GF-D8 (cell line): Measurements from ENCODE around the gene CLCN3.
"Not testable (repeated sequence)": the region's sequence is repeated elsewhere in the genome, so short reads cannot be mapped to it uniquely, and the experiment has no call there.

Experiments used
- DNase-seq: peaks from one replicate; lab custom pipeline; 2025; lab: John Stamatoyannopoulos, UW

Gene CLCN3

GRCh38 chr4:169618286-169618685 lies 2.1 kb upstream of the CLCN3 start:
- DNase-seq, result no peak

- no peak for DNase-seq
These were observed 1.4 kb upstream of the CLCN3 start for GRCh38 chr4:169618986-169619385.

GRCh38 chr4:169619518-169619957 lies 840 bp upstream of the CLCN3 start:
- no peak for DNase-seq

GRCh38 chr4:169620880-169621248 lies 486 bp downstream of the CLCN3 start:
- no peak for DNase-seq

- DNase-seq, result peak; percentile 83
These were observed 1.5 kb downstream of the CLCN3 start for GRCh38 chr4:169621731-169622492.

GRCh38 chr4:169622566-169622965 lies 2.2 kb downstream of the CLCN3 start:
- no peak for DNase-seq

- not testable (repeated sequence) for DNase-seq
These were observed 3.6 kb downstream of the CLCN3 start for GRCh38 chr4:169624012-169624411.

GRCh38 chr4:169625886-169626285 lies 5.5 kb downstream of the CLCN3 start:
- DNase-seq, result no peak

- no peak for DNase-seq
These were observed 6.2 kb downstream of the CLCN3 start for GRCh38 chr4:169626331-169627282.

GRCh38 chr4:169627307-169627706 lies 6.9 kb downstream of the CLCN3 start:
- no peak for DNase-seq

GRCh38 chr4:169628579-169628978 lies 8.2 kb downstream of the CLCN3 start:
- DNase-seq, result no peak

GRCh38 chr4:169630069-169630468 lies 9.7 kb downstream of the CLCN3 start:
- no peak for DNase-seq

- DNase-seq, result no peak
These were observed 12.5 kb downstream of the CLCN3 start for GRCh38 chr4:169632896-169633295.

- no peak for DNase-seq
These were observed 14.6 kb downstream of the CLCN3 start for GRCh38 chr4:169634975-169635374.

- DNase-seq, result no peak
These were observed 20.0 kb downstream of the CLCN3 start for GRCh38 chr4:169640261-169640870.

- DNase-seq, result no peak
These were observed 24.4 kb downstream of the CLCN3 start for GRCh38 chr4:169644802-169645201.

- DNase-seq, result no peak
These were observed 25.2 kb downstream of the CLCN3 start for GRCh38 chr4:169645627-169646026.

- DNase-seq, result no peak
These were observed 29.3 kb downstream of the CLCN3 start for GRCh38 chr4:169649545-169650226.

- DNase-seq, result no peak
These were observed 30.0 kb downstream of the CLCN3 start for GRCh38 chr4:169650227-169650936.

- DNase-seq, result no peak
These were observed 32.2 kb downstream of the CLCN3 start for GRCh38 chr4:169652535-169652934.

- DNase-seq, result no peak
These were observed 35.0 kb downstream of the CLCN3 start for GRCh38 chr4:169655401-169655800.
